COR-L47 (cell line): ENCODE measurements around the gene PRKG1.

ENCODE experiments used
- DNase-seq: peaks from one replicate; lab custom pipeline; 2025; lab: John Stamatoyannopoulos, UW

The PRKG1 gene

DNA sequence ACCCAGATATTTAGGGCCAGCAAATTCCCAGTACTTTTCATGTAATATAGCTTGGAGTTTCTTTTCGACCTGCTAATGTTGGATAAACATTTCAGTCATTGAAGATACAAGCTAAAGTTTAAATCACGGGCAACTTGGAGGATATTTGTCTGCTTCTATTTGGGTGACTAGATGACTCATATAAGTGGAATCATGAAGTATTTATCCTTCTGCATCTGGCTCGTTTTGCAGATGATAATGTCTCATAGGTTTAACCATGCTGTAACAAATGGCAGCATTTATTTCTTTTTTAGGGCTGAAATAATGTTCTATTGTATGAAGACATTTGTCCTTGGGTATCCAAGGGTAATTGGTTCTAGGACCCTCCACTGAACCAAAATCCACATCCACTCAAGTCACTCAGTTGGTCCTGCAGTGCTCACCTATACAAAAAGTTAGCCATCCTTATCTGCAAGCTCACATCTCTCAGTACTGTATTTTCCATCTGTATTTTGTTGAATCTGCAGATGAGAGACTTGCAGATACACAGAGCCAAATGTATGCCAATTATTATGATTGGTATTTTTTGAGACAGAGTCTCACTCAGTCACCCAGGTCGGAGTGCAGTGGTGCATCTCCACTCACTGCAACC is 812.3 kb downstream of the PRKG1 start:
- DNase-seq = no peak

DNA sequence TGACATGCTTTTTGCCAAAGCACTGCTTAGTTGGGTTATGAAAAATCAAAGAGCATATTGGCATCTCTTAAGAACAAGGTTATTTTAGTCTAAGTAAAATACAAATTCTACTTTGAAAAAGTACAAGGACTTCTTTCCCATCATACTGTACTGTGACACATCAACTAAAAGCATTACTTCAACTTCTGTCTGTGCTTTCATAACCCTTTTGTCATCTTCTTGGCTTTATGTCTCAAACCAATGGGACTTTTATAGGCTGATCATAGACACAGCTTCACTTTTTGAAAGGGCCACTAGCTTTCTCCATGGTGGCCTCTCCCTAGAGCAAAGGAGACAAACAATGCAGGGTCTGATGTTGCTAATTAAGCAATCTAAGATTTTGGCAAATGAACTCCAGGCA is 814.0 kb downstream of the PRKG1 start:
- DNase-seq = no peak

DNA sequence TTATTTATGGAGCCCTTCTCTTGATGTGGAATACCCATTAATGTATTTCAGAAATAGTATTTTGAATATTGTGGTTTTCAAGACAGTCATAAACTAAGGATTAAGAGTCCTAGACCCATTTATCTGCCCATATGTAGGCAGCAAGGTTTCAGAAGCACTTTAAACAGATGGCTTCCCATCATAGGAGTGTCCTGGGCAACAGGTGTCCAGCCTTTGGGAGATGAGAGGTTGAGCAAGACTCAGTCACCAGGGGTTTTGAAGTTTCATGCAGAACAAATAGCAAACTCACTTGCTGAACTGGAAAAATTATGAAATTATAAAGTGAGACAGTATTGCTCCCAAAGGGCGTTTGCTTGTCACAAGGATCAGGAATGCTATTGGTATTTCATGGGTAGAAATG is 818.0 kb downstream of the PRKG1 start:
- no peak for DNase-seq

DNA sequence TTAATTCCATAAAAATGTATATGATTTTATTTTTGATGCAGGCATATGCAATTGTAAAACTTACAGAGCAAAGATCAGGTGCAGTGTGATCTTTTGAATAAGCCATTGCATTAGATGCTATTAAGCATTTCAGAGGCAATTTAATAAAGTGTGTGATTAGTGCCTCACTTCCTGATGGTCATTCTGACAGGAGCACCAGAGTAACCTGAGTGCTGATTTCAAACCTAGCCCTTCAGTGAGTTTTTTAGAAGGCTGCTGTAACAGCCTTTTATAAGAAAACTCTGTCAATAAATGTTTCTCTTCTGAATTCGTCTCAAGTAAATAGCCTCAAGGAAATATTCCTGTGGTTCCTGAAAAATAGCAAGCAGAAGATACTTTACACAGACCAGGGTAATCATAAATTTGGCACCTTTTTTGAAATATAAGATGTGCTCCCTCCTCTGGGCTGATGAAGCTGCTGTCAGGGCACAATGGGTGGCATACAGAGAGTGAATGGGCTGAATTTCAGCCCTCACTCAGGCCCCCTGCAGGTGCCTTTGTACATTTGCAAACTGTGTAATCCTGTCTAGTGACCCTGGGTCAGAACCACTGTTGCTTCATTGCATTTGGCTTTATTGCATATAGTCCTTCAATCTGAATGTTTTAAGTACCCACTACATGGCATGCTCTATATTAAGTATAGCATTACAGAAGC is 818.8 kb downstream of the PRKG1 start:
- DNase-seq = peak; percentile 1

DNA sequence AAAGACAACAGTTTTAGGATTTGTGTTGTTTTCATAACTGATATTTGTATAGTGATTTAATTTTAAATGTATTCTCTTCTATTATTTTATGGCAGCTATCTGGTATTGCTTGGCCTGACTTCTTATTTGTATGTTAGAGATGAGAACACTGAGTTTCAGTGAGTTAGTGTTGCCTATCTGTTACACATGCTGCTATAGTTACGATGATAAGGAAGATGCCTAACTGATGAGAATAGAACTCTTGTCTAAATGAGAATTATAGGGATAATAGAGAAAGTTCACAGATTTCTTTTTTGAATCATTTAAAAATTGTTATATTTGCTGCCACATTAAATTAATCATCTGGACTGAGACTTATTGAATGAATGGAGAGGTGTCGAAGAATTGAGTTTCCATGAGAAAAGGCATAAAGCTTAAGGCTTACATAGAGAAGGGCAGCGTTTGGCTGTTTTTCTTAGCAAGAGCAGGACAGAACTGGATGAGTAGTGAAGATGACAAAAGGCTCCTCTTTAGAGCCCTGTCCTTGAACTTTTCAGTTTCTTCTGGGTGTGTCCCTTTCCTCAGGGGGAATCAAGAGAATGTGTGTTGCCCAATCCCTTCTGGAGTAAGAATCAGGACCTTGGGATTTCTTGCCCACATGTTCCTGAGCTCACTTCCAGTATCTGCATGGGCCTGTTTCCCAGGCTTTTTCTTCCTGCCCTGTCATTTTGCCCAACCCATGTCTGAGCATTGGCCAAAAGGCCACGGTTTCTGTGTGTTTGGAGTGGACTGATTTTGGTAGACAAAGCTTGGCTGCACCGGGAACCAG is 820.7 kb downstream of the PRKG1 start:
- no peak for DNase-seq

DNA sequence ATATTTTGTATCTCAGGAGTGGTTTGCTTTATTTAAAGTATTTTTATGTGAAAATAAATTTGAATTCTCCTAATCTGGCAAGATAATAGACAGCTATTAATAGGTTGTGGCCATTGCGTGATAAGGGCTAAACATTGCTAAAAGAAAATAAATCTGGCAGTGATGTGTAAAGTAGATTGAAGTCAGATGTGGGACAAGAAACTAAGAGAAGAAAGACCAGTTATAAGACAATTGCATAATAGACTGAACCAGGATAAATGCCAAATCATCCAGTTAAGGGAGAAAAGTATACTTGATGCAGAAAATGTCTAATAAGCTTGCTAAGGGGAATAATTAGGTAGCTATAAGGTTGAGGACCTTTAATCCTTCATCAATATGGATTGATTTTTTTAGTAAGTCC is 822.6 kb downstream of the PRKG1 start:
- no peak for DNase-seq

DNA sequence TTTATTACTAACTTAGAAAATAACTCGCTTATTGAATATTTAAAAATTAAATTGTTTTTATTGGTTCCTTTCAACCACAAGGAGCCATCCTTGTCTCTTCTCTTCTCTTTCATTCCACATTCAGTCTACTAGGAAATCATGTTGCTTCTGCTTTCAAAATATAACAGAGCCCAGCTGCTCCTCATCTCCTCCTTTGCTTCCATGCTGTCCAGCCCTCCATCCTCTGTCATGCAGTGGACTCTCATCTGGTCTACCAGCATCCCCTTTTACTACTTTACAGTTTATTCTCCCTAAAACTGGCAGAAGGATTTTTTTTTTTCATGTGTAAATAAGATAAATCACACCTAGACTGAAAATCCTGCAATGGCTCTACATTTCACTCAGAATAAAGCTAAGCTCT is 823.3 kb downstream of the PRKG1 start:
- DNase-seq = no peak

DNA sequence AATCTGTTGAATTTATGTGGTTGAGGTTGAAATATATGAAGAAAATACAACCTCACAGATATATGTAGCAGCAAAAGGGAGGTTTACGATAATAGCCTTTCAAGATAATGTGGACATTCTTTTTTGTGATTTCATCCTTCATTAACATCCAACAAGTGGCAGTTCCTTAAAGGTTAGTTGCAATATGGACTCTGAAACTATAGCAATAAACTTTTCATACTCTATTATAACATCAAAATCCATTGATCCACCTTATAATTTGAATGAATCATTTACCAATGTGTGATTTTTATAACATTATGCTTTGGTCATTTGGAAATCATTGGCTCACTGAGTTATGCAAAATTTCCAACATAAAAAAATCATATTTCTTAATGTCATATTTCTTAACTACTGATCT is 825.9 kb downstream of the PRKG1 start:
- no peak for DNase-seq

DNA sequence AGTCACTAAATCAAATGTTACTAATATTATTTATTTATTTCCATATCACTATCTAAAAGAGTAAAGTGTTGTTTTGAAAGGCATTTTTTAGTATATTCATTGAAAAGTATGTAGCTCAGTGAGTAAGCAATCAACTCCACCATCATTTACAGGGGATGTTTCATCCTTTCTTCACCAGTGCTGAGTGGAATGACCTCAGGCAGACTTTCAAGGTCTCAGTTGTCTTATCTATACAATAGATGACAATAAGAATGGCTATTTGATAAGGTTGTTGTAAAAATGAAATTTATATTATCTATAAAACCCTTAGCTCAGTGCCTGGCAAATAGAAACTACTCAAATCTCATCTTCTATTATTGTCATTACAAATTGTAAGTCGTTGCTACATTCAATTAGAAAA is 829.4 kb downstream of the PRKG1 start:
- no peak for DNase-seq

DNA sequence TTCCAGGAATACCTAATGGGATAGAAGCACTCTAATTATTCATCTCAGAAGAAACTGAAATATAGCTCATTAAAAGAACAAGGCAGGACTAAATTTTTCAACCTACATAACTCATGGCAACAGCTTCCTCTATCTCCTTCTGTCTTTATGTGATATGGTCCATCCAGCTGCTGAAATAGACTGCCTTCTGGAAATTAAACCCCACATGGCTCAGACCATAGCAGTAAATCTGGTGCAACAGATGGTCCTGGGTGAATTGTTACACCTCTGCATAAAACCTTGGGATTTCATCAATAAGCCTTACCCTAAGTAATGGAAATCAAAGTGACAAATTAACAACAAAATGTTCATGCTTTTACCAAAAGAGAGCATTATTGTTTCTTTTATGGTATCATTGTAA is 830.7 kb downstream of the PRKG1 start:
- DNase-seq = no peak

DNA sequence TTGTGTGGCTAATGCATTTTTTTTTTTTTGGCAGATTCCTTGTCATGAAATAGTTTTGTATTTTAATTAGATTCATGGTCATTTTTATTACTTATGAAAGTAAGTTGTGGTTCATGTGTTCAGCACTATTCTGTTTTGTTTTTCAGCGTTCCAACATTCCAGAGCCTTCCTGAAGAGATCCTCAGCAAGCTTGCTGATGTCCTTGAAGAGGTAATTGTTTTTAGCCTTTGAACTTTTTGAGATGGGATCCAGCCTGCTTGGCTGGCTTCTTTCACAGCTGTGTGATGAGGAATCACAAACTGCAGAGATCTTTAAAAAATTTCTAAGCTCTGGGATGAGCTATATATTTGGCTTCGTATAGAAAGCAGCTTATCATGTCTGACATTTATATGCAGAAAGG is 833.1 kb downstream of the PRKG1 start:
- no peak for DNase-seq

DNA sequence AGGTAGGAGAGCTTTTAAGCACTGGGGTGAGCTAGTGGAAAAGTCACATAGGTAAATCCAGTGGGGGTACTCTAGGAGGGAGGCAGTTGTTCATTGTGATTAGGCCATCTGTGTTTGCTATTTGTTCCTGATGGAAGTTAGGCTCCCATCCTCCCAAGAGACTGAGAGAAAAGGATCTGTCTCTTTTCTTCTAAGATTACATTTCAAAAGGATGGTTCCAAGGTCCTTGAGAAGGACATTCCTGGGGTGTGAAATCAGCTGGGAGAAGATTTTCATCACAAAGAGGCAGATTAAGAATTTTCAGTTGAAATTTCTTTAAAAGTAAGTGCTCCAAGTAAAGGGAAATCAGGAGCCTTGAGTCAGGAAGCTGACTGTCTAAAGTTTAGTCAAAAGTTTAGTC is 835.9 kb downstream of the PRKG1 start:
- no peak for DNase-seq

DNA sequence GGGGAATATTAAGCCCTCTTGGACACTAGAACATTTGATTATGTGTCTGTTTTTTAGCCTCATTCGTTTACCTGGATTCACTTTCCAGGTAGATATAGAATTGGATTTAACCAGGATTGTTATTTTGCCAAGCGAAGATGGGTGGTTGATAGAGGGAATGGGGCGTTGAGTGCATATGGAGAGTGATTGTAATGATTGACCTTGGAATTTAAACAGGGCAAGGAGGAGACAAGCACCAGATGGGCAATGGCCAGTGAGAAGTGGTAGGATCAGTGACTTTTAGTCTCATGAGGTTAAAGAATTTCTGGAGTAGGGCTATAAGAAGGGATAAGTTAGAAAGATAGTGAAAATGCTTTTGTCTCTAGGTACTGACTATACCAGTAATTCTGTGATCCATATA is 836.3 kb downstream of the PRKG1 start:
- DNase-seq = no peak

DNA sequence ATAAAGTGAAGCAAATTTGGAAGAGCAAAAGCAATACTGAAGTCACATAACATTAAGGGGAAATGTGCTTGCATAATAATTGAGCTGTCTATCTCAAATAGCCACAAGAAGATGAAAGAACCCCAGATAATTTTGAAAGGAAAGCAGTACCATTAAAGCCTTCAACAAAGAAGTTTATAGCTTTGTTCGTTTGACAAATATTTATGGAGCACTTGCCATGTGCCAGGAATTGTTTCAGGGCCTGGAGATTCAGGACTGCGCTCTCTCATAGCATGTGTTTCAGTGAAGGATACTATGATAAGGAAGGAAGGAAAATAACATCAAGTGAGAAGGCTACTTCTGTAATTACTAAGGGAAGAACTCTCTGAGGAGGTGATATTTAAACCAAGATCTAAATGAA is 837.4 kb downstream of the PRKG1 start:
- no peak for DNase-seq

DNA sequence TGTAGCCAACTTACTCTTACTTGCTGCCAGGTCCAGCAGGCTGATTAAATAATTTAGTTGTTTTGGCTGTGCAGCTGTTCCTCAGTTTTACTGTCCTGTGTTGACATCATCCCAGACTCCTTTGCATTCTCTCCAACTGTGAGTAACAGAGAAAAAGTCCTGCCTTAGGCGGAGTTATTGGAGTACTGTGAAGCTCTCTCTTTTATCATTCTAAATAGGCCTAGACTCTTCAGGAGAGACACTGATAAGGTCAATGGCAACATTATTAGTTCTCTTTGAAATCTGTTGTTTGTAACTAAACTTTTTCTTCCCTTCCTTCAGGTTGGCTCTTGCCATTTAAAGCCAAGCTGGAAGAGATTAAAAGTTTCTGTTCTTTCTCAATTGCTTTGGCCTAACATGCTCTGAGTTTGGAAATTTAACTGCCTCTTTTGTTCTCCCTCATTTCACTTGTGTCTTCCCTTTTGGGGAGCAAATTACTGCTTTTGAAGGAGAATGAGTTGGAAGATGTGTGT is 840.8 kb downstream of the PRKG1 start:
- DNase-seq = no peak

DNA sequence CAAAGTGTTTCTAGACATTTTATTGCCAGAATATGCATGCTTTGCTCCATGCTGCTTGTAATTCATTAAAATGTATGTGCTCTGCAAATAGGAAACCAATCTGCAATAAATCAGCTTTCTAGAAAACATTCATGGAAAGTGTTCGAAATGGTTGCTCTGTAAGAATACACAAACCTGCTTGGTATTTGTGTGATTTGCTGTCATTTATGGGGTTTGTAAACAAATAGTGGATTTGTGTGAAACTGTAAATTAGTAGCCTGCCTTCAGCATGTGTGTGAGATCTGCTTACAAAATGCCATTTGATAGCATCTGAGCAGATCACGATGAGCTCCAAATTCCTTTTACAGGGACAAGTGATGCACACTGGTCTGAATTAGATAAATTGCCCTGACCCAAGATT is 844.2 kb downstream of the PRKG1 start:
- DNase-seq = no peak

DNA sequence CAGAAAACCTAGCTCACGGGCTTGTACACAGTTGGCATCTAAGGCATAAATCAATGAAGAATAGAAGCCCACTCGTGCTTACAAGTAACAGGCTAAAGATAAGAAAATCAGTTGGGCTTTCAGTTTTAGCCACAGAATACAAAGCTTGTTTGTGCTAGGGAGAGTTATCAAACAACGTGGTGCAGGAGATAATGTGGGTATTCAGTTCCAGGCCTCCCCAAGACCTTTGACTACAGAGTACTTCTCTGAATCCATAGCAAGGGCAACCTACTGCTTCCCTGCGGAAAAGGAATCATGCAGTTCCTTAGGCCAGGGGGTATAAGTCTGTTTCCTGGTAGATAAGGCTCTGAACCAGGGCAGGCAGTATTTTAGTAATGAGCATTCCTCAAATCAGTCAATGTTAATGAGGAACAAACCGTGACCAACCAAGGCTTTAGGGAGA is 844.6 kb downstream of the PRKG1 start:
- no peak for DNase-seq

DNA sequence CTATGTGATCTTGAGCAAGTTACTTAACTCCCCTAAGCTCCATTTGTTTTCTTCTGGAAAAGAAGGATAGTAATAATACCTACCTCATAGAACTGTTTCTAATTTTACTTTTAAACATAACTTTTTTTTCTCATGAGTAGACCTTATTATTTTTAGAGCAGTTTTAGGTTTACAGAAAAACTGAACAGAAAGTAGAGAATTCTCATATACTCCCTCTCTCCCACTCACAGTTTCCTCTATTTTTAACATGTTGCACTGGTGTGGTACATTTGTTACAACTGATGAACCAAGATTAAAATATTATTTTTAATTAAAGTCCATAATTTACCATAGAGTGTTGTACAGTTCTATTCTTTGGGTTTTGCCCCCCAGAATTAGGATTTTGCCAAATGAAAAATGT is 846.4 kb downstream of the PRKG1 start:
- no peak for DNase-seq

DNA sequence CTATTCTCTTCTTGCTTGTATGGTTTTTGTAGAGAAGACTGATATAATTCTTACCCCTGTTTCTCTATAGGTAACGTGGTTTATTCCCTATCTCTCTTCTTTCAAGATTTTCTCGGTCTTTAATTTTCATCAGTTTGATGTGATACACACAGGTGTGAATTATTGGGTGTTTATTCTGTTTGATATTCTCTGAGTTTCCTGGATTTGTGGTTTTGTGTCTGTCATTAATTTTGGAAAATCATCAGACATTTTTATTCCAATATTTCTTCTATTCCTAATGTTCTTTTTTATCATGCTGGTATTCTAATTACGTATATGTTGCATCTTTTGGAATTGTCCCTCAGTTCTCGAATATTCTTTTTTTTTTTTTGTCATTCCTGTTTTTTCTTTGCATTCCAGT is 850.1 kb downstream of the PRKG1 start:
- no peak for DNase-seq

DNA sequence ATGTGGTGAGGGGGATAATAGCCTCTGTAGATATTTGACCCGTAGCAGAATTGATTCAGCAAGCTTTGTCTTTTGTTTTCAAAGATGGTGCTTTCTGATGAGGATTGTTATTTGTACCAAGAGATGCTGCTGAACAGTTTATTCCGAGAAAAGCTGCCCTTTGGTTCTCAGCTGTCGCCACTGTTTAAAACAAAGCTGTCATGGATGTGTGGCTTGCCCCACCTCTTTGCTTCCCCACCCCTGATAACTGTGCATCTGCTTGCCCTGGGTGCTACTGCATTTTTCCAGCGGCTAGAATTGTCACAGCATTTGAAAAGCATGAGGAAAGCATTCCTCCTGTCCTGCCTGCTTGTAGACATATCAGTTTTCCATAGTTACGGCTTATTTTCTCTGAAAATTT is 852.0 kb downstream of the PRKG1 start:
- no peak for DNase-seq

DNA sequence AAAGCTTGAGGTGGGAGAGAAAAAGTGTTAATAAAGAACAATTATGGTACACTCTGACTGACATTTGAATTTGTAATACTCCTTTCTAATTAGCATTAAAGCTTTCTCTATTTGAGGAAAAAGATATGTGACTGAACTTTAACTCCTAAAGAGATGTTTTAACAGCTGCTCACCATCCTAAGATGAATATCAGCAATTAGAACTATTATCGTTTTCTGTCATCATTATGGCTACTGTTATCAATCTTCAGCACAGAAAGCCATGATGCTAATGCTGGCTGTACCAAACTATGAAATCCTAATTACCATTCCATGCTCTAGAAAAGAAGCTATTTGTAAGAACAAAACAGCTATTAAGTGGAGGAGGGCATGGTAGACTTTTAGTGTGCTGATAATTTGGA is 853.9 kb downstream of the PRKG1 start:
- no peak for DNase-seq

DNA sequence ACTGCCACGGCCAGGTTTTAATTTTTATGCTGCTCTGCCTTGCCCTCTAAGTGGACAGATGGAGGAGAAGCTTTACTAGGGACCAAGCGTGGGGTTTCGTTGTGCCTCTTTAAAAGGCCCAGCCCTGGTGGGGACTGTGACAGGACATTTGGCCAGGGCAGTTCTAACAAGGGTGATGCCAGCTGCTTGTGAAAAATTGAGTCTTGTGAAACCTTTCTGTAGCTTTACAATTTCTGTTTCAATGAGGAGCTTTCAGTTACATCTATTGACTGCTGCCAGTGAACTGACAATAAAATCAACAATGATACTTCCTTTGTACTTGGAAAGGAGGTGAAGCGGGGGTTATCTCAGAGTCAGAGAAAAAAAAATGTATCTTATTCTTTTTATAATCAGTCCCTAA is 858.2 kb downstream of the PRKG1 start:
- no peak for DNase-seq

DNA sequence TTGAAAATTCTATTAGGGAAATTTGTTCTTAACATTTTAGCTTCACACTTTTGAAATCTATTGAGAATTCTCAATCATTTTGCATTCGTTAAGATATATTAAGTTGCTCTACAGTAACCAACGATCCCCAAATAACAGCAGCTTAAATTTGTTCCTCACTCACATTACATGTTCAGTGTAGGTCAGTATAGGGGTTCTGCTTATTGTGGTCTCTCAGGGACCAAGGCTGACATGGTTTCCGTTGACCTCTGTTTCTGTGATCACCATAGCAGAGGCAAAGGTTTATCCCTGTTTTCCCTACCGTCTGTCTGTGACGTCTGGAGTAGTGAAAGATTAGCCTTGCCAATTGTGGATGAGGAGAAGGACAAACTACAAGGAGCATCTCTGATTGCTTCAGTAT is 860.1 kb downstream of the PRKG1 start:
- no peak for DNase-seq
